ENCODE results near the gene FAM221A. TPM values are rescaled to one million over a fixed set of nuclear protein-coding genes. Genes with fewer than 3 reads are reported as not detected.
"Not testable (repeated sequence)": the region's sequence is repeated elsewhere in the genome, so short reads cannot be mapped to it uniquely, and the experiment has no call there.

Gene FAM221A
- total RNA-seq, 1 donor from 2014 or later, result 6.0 TPM

DNA sequence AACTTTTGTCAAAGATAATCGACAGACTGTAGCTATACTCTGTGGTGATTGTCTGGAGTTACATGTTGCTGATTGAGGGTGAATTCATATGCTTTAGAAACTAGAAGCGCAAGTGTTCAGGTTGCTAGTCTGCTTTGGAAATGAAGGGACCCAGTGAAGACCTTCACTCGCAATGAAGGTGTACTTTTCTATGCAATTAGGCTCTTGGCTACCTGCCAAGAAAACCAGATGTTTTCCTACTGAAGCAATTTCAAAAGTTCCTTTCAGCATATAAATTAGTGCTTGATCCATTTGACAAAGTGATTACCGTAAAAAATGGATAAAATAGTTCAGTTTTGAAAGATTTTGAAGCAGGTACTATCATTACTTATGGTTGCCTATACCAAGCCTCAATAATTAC, 20.0 kb downstream of the FAM221A start:
- DNase-seq (ENCODE audit: extremely low read depth, low read depth, low spot score), result no peak

GRCh38 chr7:23709081-23709750, 29.2 kb downstream of the FAM221A start:
- DNase-seq (ENCODE audit: extremely low read depth, low read depth, low spot score), result no peak

DNA sequence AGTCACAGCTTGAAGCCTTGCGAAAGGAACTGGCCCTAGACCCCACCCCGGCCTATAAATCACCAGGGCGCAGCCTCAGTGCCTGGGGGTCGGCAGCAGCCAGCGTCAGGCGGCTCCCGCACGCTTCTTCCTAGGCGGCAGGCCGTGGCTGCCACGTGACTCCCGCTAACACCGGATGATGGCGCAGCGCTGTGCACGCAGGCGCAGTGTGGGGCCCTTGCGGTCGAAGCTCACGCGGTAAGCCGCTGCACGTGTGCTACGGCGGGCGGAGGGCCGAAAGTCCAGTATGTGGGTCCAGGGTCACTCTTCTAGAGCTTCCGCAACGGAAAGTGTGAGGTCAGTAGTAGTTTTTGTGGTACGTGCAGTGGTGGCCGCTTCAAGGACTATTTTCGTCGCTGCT, 30.0 kb downstream of the FAM221A start, which contains the start of gene STK31:
Gene STK31 (plus strand): TSS at position 220 of the 400 bp plus-strand sequence. CDS start 67 bp downstream, at position 287.
- no peak for DNase-seq (ENCODE audit: extremely low read depth, low read depth, low spot score)

- peak; percentile 48 for DNase-seq (ENCODE audit: extremely low read depth, low read depth, low spot score)
Observed at GRCh38 chr7:23712368-23713284, 32.6 kb downstream of the FAM221A start.

- DNase-seq (ENCODE audit: extremely low read depth, low read depth, low spot score), result no peak
Observed at GRCh38 chr7:23713285-23714149, 33.5 kb downstream of the FAM221A start.

DNA sequence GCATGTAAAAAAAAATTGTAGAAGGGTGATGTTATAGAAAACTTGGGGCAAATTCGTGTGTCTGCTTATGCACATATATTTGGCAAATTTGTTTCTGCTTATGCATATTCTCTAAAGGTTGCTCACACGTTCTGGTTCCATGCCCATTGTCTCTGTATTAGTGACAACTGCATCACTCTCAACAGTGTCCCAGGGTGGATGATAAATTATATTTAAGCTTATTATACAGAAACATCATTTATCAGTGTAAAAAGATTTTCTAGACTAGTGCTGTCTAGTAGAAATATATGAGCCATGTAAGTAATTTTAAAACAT, 34.1 kb downstream of the FAM221A start:
- DNase-seq (ENCODE audit: extremely low read depth, low read depth, low spot score), result no peak

DNA sequence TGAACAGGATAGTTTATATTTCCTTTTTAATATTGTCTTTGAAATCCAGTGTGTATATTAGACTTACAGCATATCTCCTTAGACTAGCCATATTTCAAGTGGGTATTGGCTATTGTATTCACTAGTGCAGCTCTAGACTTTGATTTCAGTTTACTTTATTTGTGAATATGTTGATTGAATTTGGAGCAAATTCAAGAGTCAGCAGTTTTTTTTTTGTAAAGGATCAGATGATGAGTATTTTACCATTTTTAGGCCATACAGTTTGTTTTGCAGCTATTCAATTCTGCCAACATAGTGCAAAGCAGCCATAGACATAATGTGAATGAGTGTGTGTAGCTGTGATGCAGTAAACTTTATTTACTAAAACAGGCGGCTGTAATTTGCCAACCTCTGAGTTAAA, 34.6 kb downstream of the FAM221A start:
- DNase-seq (ENCODE audit: extremely low read depth, low read depth, low spot score), result no peak

DNA sequence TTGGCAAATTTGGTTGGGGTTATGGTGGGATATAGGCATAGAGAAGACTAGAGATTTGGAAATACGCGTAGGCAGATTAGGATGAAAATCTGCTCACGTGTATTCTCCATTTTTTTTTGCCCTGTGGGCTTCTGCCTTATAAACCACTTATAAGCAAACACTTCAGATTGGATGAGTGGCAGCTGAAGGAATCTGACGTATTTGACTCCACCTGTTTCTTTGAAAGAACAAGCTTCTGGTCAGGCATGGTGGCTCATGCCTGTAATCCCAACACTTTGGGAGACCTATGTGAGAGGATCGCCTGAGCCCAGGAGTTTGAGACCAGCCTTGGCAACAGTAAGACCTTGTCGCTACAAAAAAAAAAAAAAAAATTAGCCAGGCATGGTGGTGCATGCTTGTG, 35.1 kb downstream of the FAM221A start:
- DNase-seq (ENCODE audit: extremely low read depth, low read depth, low spot score), result no peak

- no peak for DNase-seq (ENCODE audit: extremely low read depth, low read depth, low spot score)
Observed at GRCh38 chr7:23717788-23718187, 37.8 kb downstream of the FAM221A start.

DNA sequence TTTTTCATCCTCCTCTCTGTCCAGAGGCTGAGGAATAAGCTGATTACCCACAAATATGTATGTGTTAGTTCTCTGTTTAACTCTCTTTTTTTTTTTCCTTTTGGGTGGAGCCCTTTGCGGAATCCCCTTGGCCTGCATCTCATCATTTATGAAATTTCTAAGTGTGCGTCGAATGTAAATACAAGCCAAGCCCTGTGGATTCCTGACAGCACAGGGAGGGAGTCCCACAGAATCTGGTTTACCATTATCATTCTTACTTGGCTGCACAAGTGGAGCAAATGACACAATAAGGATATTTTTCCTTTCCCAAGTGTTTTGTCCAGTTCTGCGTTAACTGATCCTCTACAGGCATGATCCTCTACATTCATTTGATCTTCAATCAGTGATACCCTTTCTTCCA, 41.5 kb downstream of the FAM221A start:
- no peak for DNase-seq (ENCODE audit: extremely low read depth, low read depth, low spot score)

DNA sequence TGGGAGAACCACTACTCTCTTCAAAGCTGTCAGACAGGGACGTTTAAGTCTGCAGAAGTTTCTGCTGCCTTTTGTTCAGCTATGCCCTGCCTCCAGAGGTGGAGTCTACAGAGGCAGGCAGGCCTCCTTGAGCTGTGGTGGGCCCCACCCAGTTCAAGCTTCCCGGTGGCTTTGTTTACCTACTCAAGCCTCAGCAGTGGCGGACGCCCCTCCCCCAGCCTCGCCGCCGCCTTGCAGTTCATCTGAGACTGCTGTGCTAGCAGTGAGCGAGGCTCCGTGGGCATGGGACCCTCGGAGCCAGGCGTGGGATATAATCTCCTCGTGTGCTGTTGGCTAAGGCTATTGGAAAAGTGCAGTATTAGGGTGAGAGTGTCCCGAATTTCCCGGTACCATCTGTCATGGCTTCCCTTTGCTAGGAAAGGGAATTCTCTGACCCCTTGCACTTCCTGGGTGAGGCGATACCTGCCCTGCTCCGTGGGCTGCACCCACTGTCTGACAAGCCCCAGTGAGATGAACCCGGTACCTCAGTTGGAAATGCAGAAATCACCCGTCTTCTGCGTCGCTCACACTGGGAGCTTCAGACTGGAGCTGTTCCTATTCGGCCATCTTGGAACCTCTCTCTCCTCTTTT, 42.7 kb downstream of the FAM221A start:
- DNase-seq (ENCODE audit: extremely low read depth, low read depth, low spot score), result not testable (repeated sequence)

DNA sequence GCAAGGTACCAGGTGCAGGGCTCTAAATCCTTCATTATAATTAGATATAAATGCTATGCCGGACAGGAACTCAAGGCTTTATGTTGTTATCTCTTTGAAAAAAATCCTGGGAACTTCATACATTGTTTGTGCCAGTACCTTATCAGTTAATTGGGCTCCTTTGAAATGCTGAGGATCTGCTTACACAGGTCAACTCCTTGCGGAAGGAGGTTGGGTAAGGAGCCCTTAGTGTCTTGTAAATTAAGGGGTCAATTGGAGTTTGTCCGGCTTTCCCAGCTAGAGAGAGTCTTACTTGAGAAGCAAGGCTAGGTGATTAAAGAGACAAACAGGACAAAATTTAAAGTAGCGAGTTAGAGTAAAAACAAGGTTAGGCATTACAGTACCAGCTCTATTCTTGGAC, 44.1 kb downstream of the FAM221A start:
- DNase-seq (ENCODE audit: extremely low read depth, low read depth, low spot score), result not testable (repeated sequence)

GRCh38 chr7:23742051-23742450, 62.1 kb downstream of the FAM221A start:
- no peak for DNase-seq (ENCODE audit: extremely low read depth, low read depth, low spot score)

GRCh38 chr7:23743226-23743625, 63.2 kb downstream of the FAM221A start:
- DNase-seq (ENCODE audit: extremely low read depth, low read depth, low spot score), result no peak

DNA sequence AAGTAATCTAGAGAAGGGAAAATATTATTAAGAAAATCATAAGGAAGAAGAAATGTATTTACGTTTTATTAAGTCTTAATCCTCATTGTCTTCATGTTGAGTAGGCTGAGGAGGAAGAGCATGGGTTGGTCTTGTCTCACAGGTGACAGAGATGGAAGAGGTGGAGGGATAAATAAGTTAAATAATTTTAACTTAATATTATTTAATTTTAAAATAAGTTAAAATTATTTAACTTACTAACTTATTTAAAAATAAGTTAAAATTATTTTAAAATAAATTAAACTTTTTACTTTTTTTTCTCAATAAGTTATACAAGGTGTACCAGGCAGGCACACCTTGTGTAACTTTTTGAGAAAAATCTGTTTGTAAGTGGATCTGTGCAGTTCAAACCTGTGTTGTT, 66.6 kb downstream of the FAM221A start:
- no peak for DNase-seq (ENCODE audit: extremely low read depth, low read depth, low spot score)

DNA sequence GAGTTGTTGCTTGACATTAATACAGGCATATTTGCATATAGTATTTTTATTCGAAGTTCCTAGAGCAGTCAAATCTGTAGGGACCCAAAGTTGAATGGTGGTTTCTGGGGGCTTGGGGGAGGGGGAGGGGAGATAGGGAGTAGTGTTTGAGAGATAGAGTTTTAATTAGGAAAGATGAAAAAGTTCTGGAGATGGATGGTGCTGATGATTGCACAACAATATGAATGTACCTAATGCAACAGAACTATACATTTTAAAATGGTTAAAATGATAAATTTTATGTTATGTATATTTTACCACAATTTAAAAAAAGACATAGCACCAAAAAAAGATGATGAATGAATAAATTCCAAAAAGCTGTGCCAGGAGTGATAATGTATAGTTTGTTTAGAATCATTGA, 71.9 kb downstream of the FAM221A start:
- DNase-seq (ENCODE audit: extremely low read depth, low read depth, low spot score), result no peak

Other genes with a start within 250 kb of the FAM221A start
- 89.8 and 98.3 TPM in 2 replicates for gene IGF2BP3, start 209.7 kb upstream of the FAM221A start, total RNA-seq
- 29.8 and 36.2 TPM in 2 replicates for gene TRA2A, start 148.2 kb upstream of the FAM221A start, total RNA-seq
- gene CCDC126, start 82.8 kb upstream of the FAM221A start, total RNA-seq, result 9.7 and 15.6 TPM in 2 replicates
- 0.05 TPM in 1 of 2 replicates, not detected in the other for gene STK31, start 30.0 kb downstream of the FAM221A start, total RNA-seq